Measurements from ENCODE around the gene HSF2.

GRCh38 chr6:122385857-122386612 is 13.4 kb upstream of the HSF2 start:
- TF ChIP-seq ZNF350 (CRISPR knock-in tag; IDR thresholded peaks at IDR 0.05; ENCODE audit: borderline replicate concordance, low read depth), result no peak
- no peak for TF ChIP-seq MBNL3 (CRISPR knock-in tag; conservative IDR thresholded peaks at IDR 0.05)
- TF ChIP-seq, protein P1, sequence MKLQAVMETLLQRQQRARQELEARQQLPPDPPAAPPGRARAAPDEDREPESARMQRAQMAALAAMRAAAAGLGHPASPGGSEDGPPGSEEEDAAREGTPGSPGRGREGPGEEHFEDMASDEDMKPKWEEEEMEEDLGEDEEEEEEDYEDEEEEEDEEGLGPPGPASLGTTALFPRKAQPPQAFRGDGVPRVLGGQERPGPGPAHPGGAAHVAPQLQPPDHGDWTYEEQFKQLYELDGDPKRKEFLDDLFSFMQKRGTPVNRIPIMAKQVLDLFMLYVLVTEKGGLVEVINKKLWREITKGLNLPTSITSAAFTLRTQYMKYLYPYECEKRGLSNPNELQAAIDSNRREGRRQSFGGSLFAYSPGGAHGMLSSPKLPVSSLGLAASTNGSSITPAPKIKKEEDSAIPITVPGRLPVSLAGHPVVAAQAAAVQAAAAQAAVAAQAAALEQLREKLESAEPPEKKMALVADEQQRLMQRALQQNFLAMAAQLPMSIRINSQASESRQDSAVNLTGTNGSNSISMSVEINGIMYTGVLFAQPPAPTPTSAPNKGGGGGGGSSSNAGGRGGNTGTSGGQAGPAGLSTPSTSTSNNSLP (IDR thresholded peaks at IDR 0.05; ENCODE audit: low read depth, low read length), result no peak
- TF ChIP-seq POLR2A (IDR thresholded peaks at IDR 0.05; ENCODE audit: insufficient read depth in 1 of 2, low read depth in 2 of 2, low read length in 2 of 2), result no peak
- TF ChIP-seq, protein P2, sequence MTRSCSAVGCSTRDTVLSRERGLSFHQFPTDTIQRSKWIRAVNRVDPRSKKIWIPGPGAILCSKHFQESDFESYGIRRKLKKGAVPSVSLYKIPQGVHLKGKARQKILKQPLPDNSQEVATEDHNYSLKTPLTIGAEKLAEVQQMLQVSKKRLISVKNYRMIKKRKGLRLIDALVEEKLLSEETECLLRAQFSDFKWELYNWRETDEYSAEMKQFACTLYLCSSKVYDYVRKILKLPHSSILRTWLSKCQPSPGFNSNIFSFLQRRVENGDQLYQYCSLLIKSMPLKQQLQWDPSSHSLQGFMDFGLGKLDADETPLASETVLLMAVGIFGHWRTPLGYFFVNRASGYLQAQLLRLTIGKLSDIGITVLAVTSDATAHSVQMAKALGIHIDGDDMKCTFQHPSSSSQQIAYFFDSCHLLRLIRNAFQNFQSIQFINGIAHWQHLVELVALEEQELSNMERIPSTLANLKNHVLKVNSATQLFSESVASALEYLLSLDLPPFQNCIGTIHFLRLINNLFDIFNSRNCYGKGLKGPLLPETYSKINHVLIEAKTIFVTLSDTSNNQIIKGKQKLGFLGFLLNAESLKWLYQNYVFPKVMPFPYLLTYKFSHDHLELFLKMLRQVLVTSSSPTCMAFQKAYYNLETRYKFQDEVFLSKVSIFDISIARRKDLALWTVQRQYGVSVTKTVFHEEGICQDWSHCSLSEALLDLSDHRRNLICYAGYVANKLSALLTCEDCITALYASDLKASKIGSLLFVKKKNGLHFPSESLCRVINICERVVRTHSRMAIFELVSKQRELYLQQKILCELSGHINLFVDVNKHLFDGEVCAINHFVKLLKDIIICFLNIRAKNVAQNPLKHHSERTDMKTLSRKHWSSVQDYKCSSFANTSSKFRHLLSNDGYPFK (CRISPR knock-in tag; IDR thresholded peaks at IDR 0.05; ENCODE audit: borderline replicate concordance), result no peak
